H9 (cell line): ENCODE results near the gene C19orf44. TPM values are rescaled to one million over a fixed set of nuclear protein-coding genes. Genes with fewer than 3 reads are reported as not detected.

Experiments used
- DNase-seq: peaks from one replicate; pipeline ENCODE4 v3.0.0-alpha.2; 2017
- H2AFZ ChIP-seq: one replicate; pipeline ENCODE4 v1.6.1; 2013; ENCODE audit warnings: mild to moderate bottlenecking, low read length, control low read depth, moderate library complexity
- H2AK5ac ChIP-seq: 2 replicates; pipeline ENCODE4 v1.6.1; 2013; ENCODE audit warnings: low read length, control low read depth, mixed read lengths; ENCODE audit not compliant: insufficient read length
- H2BK120ac ChIP-seq: one replicate; pipeline ENCODE4 v1.6.1; 2013; ENCODE audit warnings: low read depth, mild to moderate bottlenecking, low read length, control low read depth, inconsistent platforms; ENCODE audit not compliant: poor library complexity, severe bottlenecking
- H2BK12ac ChIP-seq: 2 replicates; pipeline ENCODE4 v1.6.1; 2013; ENCODE audit warnings: low read length, control low read depth, mixed read lengths, low read depth; ENCODE audit not compliant: insufficient read length
- H2BK15ac ChIP-seq: 2 replicates; pipeline ENCODE4 v1.6.1; 2013; ENCODE audit warnings: low read depth, low read length, control low read depth
- H2BK20ac ChIP-seq: one replicate; pipeline ENCODE4 v1.6.1; 2013; ENCODE audit warnings: low read depth, mild to moderate bottlenecking, low read length, control low read depth, inconsistent platforms; ENCODE audit not compliant: poor library complexity, severe bottlenecking
- H2BK5ac ChIP-seq: 2 replicates; pipeline ENCODE4 v1.6.1; 2013; ENCODE audit warnings: low read length, control low read depth, mixed read lengths; ENCODE audit not compliant: insufficient read length
- H3K14ac ChIP-seq: 2 replicates; pipeline ENCODE4 v1.6.1; 2013; ENCODE audit warnings: low read length, control low read depth; ENCODE audit not compliant: insufficient read depth
- H3K18ac ChIP-seq: 2 replicates; pipeline ENCODE4 v1.6.1; 2013; ENCODE audit warnings: low read depth, mild to moderate bottlenecking, mixed read lengths, low read length, control low read depth; ENCODE audit not compliant: insufficient read length
- H3K23ac ChIP-seq: 2 replicates; pipeline ENCODE4 v1.6.1; 2013; ENCODE audit warnings: low read length, control low read depth, mixed read lengths, low read depth; ENCODE audit not compliant: insufficient read length
- H3K23me2 ChIP-seq: 2 replicates; pipeline ENCODE4 v1.6.1; 2013; ENCODE audit warnings: low read depth, mild to moderate bottlenecking, mixed read lengths, low read length, control low read depth; ENCODE audit not compliant: insufficient read length, poor library complexity, severe bottlenecking
- H3K27ac ChIP-seq: 2 replicates; pipeline ENCODE4 v1.5.1; 2013; ENCODE audit warnings: low read length, control low read depth, mixed read lengths, low read depth; ENCODE audit not compliant: insufficient read length
- H3K27me3 ChIP-seq: 2 replicates; pipeline ENCODE4 v1.6.1; 2013; ENCODE audit warnings: low read length, control low read depth, inconsistent platforms; ENCODE audit not compliant: insufficient read depth
- H3K4ac ChIP-seq: 2 replicates; pipeline ENCODE4 v1.6.1; 2013; ENCODE audit warnings: low read depth, mild to moderate bottlenecking, control low read depth, inconsistent platforms, low read length, moderate library complexity
- H3K4me1 ChIP-seq: 2 replicates; pipeline ENCODE4 v1.6.1; 2013; ENCODE audit warnings: low read length, control low read depth, inconsistent platforms; ENCODE audit not compliant: insufficient read depth
- H3K4me2 ChIP-seq: 2 replicates; pipeline ENCODE4 v1.6.1; 2013; ENCODE audit warnings: low read length, control low read depth, mixed read lengths; ENCODE audit not compliant: insufficient read length, insufficient read depth
- H3K56ac ChIP-seq: 2 replicates; pipeline ENCODE4 v1.6.1; 2013; ENCODE audit warnings: low read depth, mild to moderate bottlenecking, mixed read lengths, low read length, control low read depth; ENCODE audit not compliant: insufficient read length
- H3K79me1 ChIP-seq: 2 replicates; pipeline ENCODE4 v1.6.1; 2013; ENCODE audit warnings: low read depth, mild to moderate bottlenecking, moderate library complexity, low read length, control low read depth, inconsistent platforms; ENCODE audit not compliant: insufficient read depth, poor library complexity, severe bottlenecking
- H3K79me2 ChIP-seq: 2 replicates; pipeline ENCODE4 v1.6.1; 2013; ENCODE audit warnings: low read length, control low read depth, inconsistent platforms; ENCODE audit not compliant: insufficient read depth
- H3K9ac ChIP-seq: 2 replicates; pipeline ENCODE4 v1.6.1; 2013; ENCODE audit warnings: low read length, control low read depth, mixed read lengths; ENCODE audit not compliant: insufficient read length; ENCODE audit errors: extremely low read depth
- H3K9me3 ChIP-seq: one replicate; pipeline ENCODE4 v1.6.1; 2013; ENCODE audit warnings: low read depth, low read length, inconsistent platforms; ENCODE audit not compliant: control insufficient read depth
- H3T11ph ChIP-seq: one replicate; pipeline ENCODE4 v1.6.1; 2013; ENCODE audit warnings: mild to moderate bottlenecking, low read length, control low read depth, inconsistent platforms
- H4K20me1 ChIP-seq: one replicate; pipeline ENCODE4 v1.6.1; 2013; ENCODE audit not compliant: control insufficient read depth, insufficient read length, insufficient read depth
- H4K5ac ChIP-seq: 2 replicates; pipeline ENCODE4 v1.6.1; 2013; ENCODE audit warnings: low read depth, mild to moderate bottlenecking, mixed read lengths, low read length, control low read depth; ENCODE audit not compliant: insufficient read length
- H4K8ac ChIP-seq: replicated peaks from 2 replicates; pipeline ENCODE4 v1.6.1; 2013; ENCODE audit warnings: low read length, control low read depth, mixed read lengths, low read depth; ENCODE audit not compliant: insufficient read length
- H4K91ac ChIP-seq: 2 replicates; pipeline ENCODE4 v1.6.1; 2013; ENCODE audit warnings: low read depth, mild to moderate bottlenecking, moderate library complexity, mixed read lengths, low read length, control low read depth; ENCODE audit not compliant: insufficient read length
- H3K27ac Mint-ChIP-seq, 3 experiments: 2 replicates in 2 of 3; 3 replicates in 1 of 3; pipeline ENCODE4 v1.8.0; 2020 to 2021; ENCODE audit warnings: mixed read lengths in 3 of 3, mild to moderate bottlenecking in 1 of 3, moderate library complexity in 1 of 3
- H3K27me3 Mint-ChIP-seq: 2 replicates; pipeline ENCODE4 v1.8.0; 2021; ENCODE audit warnings: low read depth, mild to moderate bottlenecking, moderate library complexity, mixed read lengths
- H3K36me3 Mint-ChIP-seq, 3 experiments: 2 replicates in 2 of 3; 3 replicates in 1 of 3; pipeline ENCODE4 v1.8.0; 2020 to 2021; ENCODE audit warnings: low read depth in 3 of 3, mixed read lengths in 3 of 3; ENCODE audit not compliant: insufficient read depth in 1 of 3
- H3K4me1 Mint-ChIP-seq, 2 experiments: 2 replicates each; pipeline ENCODE4 v1.8.0; 2020; ENCODE audit warnings: mixed read lengths in 2 of 2
- H3K4me3 Mint-ChIP-seq, 2 experiments: 2 replicates in 1 of 2; 3 replicates in 1 of 2; pipeline ENCODE4 v1.8.0; 2020 to 2021; ENCODE audit warnings: mild to moderate bottlenecking in 2 of 2, mixed read lengths in 2 of 2, moderate library complexity in 1 of 2
- H3K9me3 Mint-ChIP-seq, 2 experiments: 2 replicates in 1 of 2; 3 replicates in 1 of 2; pipeline ENCODE4 v1.8.0; 2020; ENCODE audit warnings: mild to moderate bottlenecking in 2 of 2, mixed read lengths in 2 of 2, moderate library complexity in 1 of 2
- WGBS: extraction: QIAGEN DNeasy Blood & Tissue Kit; methylation state at CpG from one replicate; pipeline ENCODE4 v1.1.7; 2013; ENCODE audit warnings: missing lambda C conversion rate, low lambda C conversion rate, mixed read lengths; ENCODE audit not compliant: insufficient read length; ENCODE audit errors: extremely low coverage; 5-methylcytosine and 5-hydroxymethylcytosine counted together
- total RNA-seq: library from RNA; stranded (reverse); gene quantifications from 2 replicates; pipeline ENCODE4 v1.2.1, GENCODE V29; 2021
- TF ChIP-seq, protein P1 (sequence below): fragments of 200-600 bp; sonication (generic); conservative IDR thresholded peaks from 3 replicates; pipeline ENCODE4 v1.8.0; 2021; ENCODE audit warnings: antibody characterized with exemption, mild to moderate bottlenecking

C19orf44 gene
- total RNA-seq, 1 experiment from 2014 or later, result 6.4 TPM

DNA sequence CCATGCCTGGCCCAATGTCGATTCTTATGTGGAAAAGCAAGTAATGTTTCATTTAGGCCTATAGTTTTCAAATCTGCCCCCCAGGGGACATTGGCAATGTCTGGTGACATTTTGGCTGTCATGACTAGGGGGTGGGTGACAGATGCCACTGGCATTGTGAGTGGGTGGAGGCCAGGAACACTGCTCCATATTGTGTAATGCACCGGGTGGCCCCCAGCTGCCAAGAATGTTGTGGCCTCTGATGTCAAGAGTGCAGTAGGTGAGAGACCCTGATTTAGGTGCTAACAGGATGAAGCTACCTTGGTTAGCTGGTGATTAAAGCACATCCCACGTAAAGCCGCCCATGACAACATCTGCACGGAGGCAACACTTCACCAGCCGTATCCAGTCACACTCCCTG is 10.8 kb downstream of the C19orf44 start:
- Histone ChIP-seq H4K20me1 (no peaks in the 10 kb centered on the region), H4K8ac (no peak overlapping the region), H3T11ph (no peak overlapping the region), H3K79me2 (no peaks in the 10 kb centered on the region), H3K23me2 (no peaks in the 10 kb centered on the region), H3K9me3 (no peaks in the 10 kb centered on the region), H3K14ac (no peak overlapping the region), H3K23ac (no peak overlapping the region), H2BK5ac (no peak overlapping the region), H2BK12ac (no peak overlapping the region), H4K91ac (no peak overlapping the region), H3K56ac (no peak overlapping the region), H2AK5ac (no peak overlapping the region), H3K9ac (no peak overlapping the region), H3K4me1 (no peaks in the 10 kb centered on the region), H4K5ac (no peak overlapping the region), H2BK20ac (no peak overlapping the region), H2BK15ac (no peak overlapping the region), H3K79me1 (no peaks in the 10 kb centered on the region), H3K4ac (no peak overlapping the region), H3K27ac (no peak overlapping the region), H2AFZ (no peak overlapping the region), H3K18ac (no peak overlapping the region), H2BK120ac (no peak overlapping the region), H3K4me2 (no peak overlapping the region), H3K27me3 (no peaks in the 10 kb centered on the region)
- TF ChIP-seq, protein P1, sequence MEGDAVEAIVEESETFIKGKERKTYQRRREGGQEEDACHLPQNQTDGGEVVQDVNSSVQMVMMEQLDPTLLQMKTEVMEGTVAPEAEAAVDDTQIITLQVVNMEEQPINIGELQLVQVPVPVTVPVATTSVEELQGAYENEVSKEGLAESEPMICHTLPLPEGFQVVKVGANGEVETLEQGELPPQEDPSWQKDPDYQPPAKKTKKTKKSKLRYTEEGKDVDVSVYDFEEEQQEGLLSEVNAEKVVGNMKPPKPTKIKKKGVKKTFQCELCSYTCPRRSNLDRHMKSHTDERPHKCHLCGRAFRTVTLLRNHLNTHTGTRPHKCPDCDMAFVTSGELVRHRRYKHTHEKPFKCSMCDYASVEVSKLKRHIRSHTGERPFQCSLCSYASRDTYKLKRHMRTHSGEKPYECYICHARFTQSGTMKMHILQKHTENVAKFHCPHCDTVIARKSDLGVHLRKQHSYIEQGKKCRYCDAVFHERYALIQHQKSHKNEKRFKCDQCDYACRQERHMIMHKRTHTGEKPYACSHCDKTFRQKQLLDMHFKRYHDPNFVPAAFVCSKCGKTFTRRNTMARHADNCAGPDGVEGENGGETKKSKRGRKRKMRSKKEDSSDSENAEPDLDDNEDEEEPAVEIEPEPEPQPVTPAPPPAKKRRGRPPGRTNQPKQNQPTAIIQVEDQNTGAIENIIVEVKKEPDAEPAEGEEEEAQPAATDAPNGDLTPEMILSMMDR, result no peak
- DNase-seq, result no peak
- Mint-ChIP-seq H3K27me3 (no peaks in the 10 kb centered on the region), H3K4me3 (no peak overlapping the region), H3K27ac (no peak overlapping the region), H3K4me1 (no peaks in the 10 kb centered on the region), H3K36me3 (peaks cover 9 to 39% (median 14%) of the 10 kb centered on the region in 3 experiments; a peak in 6 of 7 replicates), H3K9me3 (no peaks in the 10 kb centered on the region; a peak in 1 of 5 replicates)
- WGBS, result no CpG with 5 or more reads among the region's 6 CpGs
